Upper lobe of left lung (tissue), 6 donors: ENCODE results near the gene ASIC4. TPM values are rescaled to one million over a fixed set of nuclear protein-coding genes. Genes with fewer than 3 reads are reported as not detected.

ENCODE experiments used
- ATAC-seq, 2 donors: fragments of 200-7000 bp; cut with Tn5 transposase; one replicate each; pipeline ENCODE4 v1.9.1; 2022; ENCODE audit warnings: mild to moderate bottlenecking in 2 of 2, moderate library complexity in 2 of 2; ENCODE audit not compliant: low FRiP score in 2 of 2
- DNase-seq, 2 donors: peaks; one replicate each; pipeline ENCODE4 v3.0.0-alpha.2; 2019 to 2020
- H3K27ac ChIP-seq, 4 donors: fragments of 200-600 bp; sonication (generic); one replicate each; pipeline ENCODE4 v1.5.1; 2016 to 2019
- H3K27me3 ChIP-seq, 4 donors: fragments of 200-600 bp; sonication (generic); one replicate each; pipeline ENCODE4 v1.5.1; 2017 to 2019
- H3K36me3 ChIP-seq, 4 donors: fragments of 200-600 bp; sonication (generic); one replicate each; pipeline ENCODE4 v1.5.1; 2016 to 2019
- H3K4me1 ChIP-seq, 4 donors: fragments of 200-600 bp; sonication (generic); one replicate each; pipeline ENCODE4 v1.5.1; 2018 to 2019
- H3K4me3 ChIP-seq, 4 donors: fragments of 200-600 bp; sonication (generic); one replicate each; pipeline ENCODE4 v1.5.1; 2017 to 2019; ENCODE audit warnings: mild to moderate bottlenecking in 2 of 4, moderate library complexity in 1 of 4
- H3K9me3 ChIP-seq, 4 donors: fragments of 200-600 bp; sonication (generic); one replicate each; pipeline ENCODE4 v1.5.1; 2018 to 2019
- CTCF ChIP-seq, 6 experiments: fragments of 450-650 bp in 4 of 6; fragments of 200-600 bp in 2 of 6; sonication (generic) in 2 of 6; IDR thresholded peaks; one replicate each; pipeline ENCODE4 v1.5.1; 2016 to 2019; ENCODE audit warnings: antibody characterized with exemption in 6 of 6
- EP300 ChIP-seq, 4 donors: sonication (generic); formaldehyde crosslinking; IDR thresholded peaks; one replicate each; pipeline ENCODE4 v1.5.1; 2017; ENCODE audit warnings: antibody characterized with exemption in 4 of 4, control low read depth in 2 of 4
- POLR2A ChIP-seq, 4 donors: fragments of 450-650 bp; IDR thresholded peaks; one replicate each; pipeline ENCODE4 v1.5.1; 2016 to 2017; ENCODE audit warnings: antibody characterized with exemption in 4 of 4, mild to moderate bottlenecking in 2 of 4
- POLR2AphosphoS5 ChIP-seq, 2 donors: sonication (generic); formaldehyde crosslinking; IDR thresholded peaks; one replicate each; pipeline ENCODE4 v1.5.1; 2017; ENCODE audit warnings: antibody characterized with exemption in 2 of 2
- WGBS, 2 donors: methylation state at CpG; one replicate each; pipeline ENCODE4 v1.1.5; 2017 to 2018; 5-methylcytosine and 5-hydroxymethylcytosine counted together
- total RNA-seq, 6 donors: library from RNA; depleted of rRNA in 4 of 6; stranded (reverse); fragments of >200 nt in 4 of 6; gene quantifications; one replicate each; pipeline versions ENCODE4 v1.1.0 to v1.2.1, GENCODE V29; 2016 to 2021
- donor health status: DM: no; HTN: no; CAD: no; lungs with moderate emphysema.
- donor health status: DM: no; HTN: yes; CAD: no; lungs with severe emphysema.

Gene ASIC4
- total RNA-seq, 6 donors from 2014 or later = 0.20 to 0.34 (median 0.29) TPM; not detected in 3

- 75 to 80% methylated on average over 13 to 20 of the region's 20 CpGs for WGBS, 2 donors
- Histone ChIP-seq H3K4me3 (no peak overlapping the region), H3K27me3 (peaks cover 0 to 8% (median 2%) of the 10 kb centered on the region in 4 donors), H3K4me1 (peaks cover 0 to 8% (median 0%) of the 10 kb centered on the region in 4 donors), H3K9me3 (no peaks in the 10 kb centered on the region), H3K27ac (no peak overlapping the region), H3K36me3 (no peaks in the 10 kb centered on the region)
- DNase-seq (peak in 1 of 2 donors; percentile 73), ATAC-seq (no peak)
- TF ChIP-seq CTCF (IDR thresholded peaks at IDR 0.05) (no peak), EP300 (IDR thresholded peaks at IDR 0.05) (no peak)
Observed at GRCh38 chr2:219531639-219532377, 17.5 kb downstream of the ASIC4 start.

- Histone ChIP-seq H3K36me3 (no peaks in the 10 kb centered on the region), H3K4me3 (no peak overlapping the region), H3K9me3 (no peaks in the 10 kb centered on the region), H3K4me1 (peaks cover 0 to 8% (median 0%) of the 10 kb centered on the region in 4 donors), H3K27ac (no peak overlapping the region), H3K27me3 (peaks cover 0 to 8% (median 0%) of the 10 kb centered on the region in 4 donors)
- no peak for DNase-seq
- ATAC-seq = no peak
- TF ChIP-seq POLR2AphosphoS5 (IDR thresholded peaks at IDR 0.05) (no peak), CTCF (IDR thresholded peaks at IDR 0.05) (no peak), EP300 (IDR thresholded peaks at IDR 0.05) (no peak), POLR2A (IDR thresholded peaks at IDR 0.05) (no peak)
- WGBS, 2 donors = 88% methylated on average over 8 of the region's 8 CpGs; no CpG with 5 or more reads in 1 of the 2 donors
Observed at GRCh38 chr2:219532378-219532649, 18.0 kb downstream of the ASIC4 start.

- Histone ChIP-seq H3K27ac (no peak overlapping the region), H3K4me3 (no peak overlapping the region), H3K27me3 (peaks cover 0 to 5% (median 0%) of the 10 kb centered on the region in 4 donors), H3K9me3 (no peaks in the 10 kb centered on the region), H3K4me1 (peaks cover 0 to 8% (median 0%) of the 10 kb centered on the region in 4 donors), H3K36me3 (peaks cover 0 to 4% (median 3%) of the 10 kb centered on the region in 4 donors)
- no peak for DNase-seq
- no peak for ATAC-seq
- 87 to 89% methylated on average over 6 of the region's 6 CpGs for WGBS, 2 donors
- TF ChIP-seq POLR2A (IDR thresholded peaks at IDR 0.05) (no peak), CTCF (IDR thresholded peaks at IDR 0.05) (no peak), EP300 (IDR thresholded peaks at IDR 0.05) (no peak), POLR2AphosphoS5 (IDR thresholded peaks at IDR 0.05) (no peak)
Observed at GRCh38 chr2:219533930-219534661, 19.8 kb downstream of the ASIC4 start.

GRCh38 chr2:219536425-219536824 is 22.1 kb downstream of the ASIC4 start:
- H3K27ac ChIP-seq = no peak overlapping the region
- no peak overlapping the region for H3K4me3 ChIP-seq
- WGBS, 2 donors = 79 to 86% methylated on average over 15 to 16 of the region's 16 CpGs
- H3K36me3 ChIP-seq = peaks cover 0 to 25% (median 17%) of the 10 kb centered on the region in 4 donors
- H3K9me3 ChIP-seq = no peaks in the 10 kb centered on the region
- ATAC-seq = no peak
- peaks cover 0 to 2% (median 1%) of the 10 kb centered on the region in 4 donors for H3K4me1 ChIP-seq
- peak in 1 of 2 donors; percentile 72 for DNase-seq
- H3K27me3 ChIP-seq = no peaks in the 10 kb centered on the region
- TF ChIP-seq POLR2A (IDR thresholded peaks at IDR 0.05) = no peak
- TF ChIP-seq EP300 (IDR thresholded peaks at IDR 0.05) = no peak
- TF ChIP-seq POLR2AphosphoS5 (IDR thresholded peaks at IDR 0.05) = no peak
- no peak for TF ChIP-seq CTCF (IDR thresholded peaks at IDR 0.05)
